HT1080 (cell line): ENCODE measurements around the gene RBM27. TPM values are rescaled to one million over a fixed set of nuclear protein-coding genes. Genes with fewer than 3 reads are reported as not detected.
"Not testable (repeated sequence)": the region's sequence is repeated elsewhere in the genome, so short reads cannot be mapped to it uniquely, and the experiment has no call there.

Experiments used
- DNase-seq: peaks from one replicate; pipeline ENCODE4 v3.0.0-alpha.2; 2015; ENCODE audit warnings: low read depth
- total RNA-seq: library from RNA; depleted of rRNA; stranded (reverse); fragments of >200 nt; shearing (Covaris generic); gene quantifications from 2 replicates; pipeline ENCODE4 v1.2.3, GENCODE V29; 2014

The RBM27 gene
- total RNA-seq, 1 experiment from 2014 or later, result 21.9 TPM

DNA sequence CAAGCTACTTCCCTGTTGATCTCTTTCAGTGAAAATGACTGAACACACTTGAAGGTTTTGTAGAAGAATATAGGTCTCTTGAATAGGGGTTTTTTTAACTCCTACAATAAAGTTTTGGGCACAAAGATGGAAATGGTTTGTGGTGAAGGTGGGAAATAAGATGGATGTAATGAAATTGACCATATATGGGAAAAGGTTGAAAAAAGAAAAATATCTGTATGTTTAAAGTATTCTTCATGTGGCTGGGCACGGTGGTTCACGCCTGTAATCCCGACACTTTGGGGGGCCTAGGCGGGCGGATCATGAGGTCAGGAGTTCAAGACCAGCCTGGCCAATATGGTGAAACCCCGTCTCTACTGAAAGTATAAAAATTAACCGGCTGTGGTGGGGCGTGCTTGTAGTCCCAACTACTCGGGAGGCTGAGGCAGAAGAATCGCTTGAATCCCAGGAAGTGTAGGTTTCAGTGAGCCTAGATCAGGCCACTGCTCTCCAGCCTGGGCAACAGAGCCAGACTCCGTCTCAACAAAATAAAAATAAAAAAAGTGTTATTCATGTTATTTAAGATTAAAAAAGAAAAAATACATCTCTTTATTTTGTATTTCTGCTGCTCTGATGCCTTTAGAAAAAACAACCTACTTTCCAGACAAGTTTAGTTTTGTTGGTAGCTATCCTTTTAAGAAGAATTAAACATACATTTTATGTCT, 2.2 kb downstream of the RBM27 start:
- DNase-seq, result no peak

- no peak for DNase-seq
Measured at GRCh38 chr5:146206257-146206656, 2.9 kb downstream of the RBM27 start.

- DNase-seq, result no peak
Measured at GRCh38 chr5:146208916-146209522, 5.6 kb downstream of the RBM27 start.

GRCh38 chr5:146209714-146210113, 6.3 kb downstream of the RBM27 start:
- no peak for DNase-seq

DNA sequence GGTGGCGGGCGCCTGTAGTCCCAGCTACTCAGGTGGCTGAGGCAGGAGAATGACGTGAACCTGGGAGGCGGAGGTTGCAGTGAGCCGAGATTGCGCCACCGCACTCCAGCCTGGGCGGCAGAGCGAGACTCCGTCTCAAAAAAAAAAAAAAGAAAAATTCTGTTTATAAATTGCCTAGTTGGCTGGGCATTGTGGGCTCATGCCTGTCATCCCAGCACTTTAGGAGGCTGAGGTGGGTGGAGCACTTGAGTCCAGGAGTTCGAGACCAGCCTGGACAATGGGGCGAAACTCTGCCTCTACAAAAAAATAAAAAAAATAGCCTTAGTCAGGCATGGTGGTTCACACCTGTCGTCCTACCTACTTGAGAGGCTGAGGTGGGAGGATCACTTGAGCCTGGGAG, 7.4 kb downstream of the RBM27 start:
- DNase-seq, result not testable (repeated sequence)

DNA sequence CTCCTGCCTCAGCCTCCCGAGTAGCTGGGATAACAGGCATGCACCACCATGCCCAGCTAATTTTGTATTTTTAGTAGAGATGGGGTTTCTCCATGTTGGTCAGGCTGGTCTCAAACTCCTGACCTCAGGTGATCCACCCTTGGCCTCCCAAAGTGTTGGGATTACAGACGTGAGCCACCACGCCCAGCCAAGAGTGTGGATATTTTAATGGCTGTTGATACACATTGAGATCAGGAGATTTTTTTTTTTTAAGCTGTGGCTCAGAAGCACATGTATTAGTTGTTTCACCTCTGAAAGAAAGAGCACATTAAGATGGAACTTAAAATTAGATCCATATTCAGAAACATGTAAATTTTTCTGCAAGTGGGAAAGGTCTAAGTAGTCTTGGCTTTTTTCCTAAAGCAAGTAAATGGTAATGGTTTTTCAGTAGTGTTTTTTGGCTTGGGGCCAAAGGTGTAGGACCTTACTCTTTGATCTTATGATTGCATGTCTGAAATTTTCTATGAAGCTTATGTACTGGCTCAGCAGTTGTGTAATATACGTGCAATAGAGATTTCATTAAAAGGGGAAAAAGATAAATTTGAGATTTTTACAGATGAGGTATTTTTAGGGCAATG, 9.9 kb downstream of the RBM27 start:
- no peak for DNase-seq

DNA sequence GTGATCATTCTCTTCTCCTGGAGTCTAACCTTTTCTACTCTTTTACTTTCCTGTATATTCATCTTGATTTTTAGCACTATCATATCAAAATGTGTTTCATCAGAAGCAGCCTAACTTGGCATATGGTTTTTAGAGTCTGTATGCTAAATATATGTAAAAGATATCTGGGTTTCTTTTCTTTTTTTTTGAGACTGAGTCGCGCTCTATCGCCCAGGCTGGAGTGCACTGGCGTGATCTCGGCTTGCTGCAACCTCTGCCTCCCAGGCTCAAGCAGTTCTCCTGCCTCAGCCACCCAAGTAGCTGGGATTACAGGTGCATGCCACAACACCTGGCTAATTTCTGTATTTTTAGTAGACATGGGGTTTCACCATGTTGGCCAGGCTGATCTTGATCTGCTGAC, 11.5 kb downstream of the RBM27 start:
- not testable (repeated sequence) for DNase-seq

GRCh38 chr5:146218168-146218567, 14.8 kb downstream of the RBM27 start:
- no peak for DNase-seq

DNA sequence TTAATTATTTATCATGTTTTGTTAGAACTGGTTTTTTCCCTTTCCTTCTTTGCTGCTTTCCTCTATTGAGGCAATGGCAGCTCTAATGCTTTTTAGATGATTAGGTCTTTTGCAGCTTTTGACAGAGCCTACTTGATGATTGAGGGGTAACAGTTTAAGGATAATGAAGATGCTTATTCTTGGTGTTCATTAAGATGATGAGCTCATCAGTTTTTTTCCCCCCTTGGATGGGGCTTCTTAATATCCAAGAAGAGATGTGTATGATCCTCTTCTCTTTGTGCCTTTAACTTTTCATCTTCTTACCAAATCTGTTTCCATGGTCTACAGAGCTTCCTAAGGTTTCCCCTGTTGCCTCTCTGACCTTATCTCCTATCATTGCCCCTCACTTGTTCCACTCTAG, 15.8 kb downstream of the RBM27 start:
- DNase-seq, result no peak

DNA sequence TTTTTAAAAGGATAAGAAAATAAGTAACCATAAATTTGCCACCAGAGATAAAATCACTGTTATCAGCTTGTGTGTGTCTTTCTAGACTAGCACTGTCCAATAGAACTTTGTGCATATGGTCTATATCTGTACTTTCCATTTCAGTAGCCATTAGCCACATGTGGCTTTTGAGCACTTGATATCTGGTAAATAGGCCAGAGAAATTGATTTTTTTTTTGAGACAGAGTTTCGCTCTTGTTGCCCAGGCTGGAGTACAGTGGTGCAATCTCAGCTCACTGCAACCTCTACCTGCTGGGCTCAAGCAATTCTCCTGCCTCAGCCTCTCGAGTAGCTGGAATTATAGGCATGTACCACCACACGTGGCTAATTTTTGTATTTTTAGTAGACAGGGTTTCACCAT, 17.8 kb downstream of the RBM27 start:
- DNase-seq, result no peak

DNA sequence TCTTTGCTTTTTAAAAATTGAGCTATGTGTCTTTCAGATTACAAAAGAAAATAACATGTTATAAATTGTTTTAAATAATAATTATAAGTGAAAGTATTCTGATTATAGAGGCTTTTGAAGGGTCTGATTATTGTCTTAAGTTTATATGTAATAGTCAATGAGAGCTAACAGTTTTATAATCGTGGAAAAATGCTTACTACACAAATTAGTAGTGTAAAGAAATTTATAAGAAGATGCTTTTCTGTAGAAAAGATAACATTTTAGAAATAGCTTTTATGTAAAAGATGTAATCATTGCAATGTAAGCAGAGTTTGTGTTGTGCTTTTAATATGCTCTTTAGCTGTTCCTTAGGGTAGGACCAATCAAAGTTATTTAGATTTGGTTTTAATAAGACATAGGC, 18.6 kb downstream of the RBM27 start:
- DNase-seq, result no peak

DNA sequence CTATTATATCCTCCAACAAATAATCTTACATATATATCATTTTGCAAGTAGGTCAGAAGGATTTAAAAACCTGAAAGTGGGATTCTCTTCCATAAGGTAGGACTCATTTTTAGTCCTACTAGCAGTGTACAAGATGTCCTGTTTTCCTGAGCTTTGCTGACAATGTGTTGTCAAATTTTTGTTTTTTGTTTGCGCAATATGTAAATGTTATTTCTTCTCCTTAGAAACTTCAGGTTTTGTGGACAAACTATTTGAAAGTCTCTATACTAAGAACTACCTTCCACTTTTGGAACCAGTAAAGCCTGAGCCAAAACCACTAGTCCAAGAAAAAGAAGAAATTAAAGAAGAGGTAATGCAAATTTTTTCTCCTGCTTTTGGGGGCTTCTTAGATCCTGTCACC, 19.8 kb downstream of the RBM27 start:
- no peak for DNase-seq

DNA sequence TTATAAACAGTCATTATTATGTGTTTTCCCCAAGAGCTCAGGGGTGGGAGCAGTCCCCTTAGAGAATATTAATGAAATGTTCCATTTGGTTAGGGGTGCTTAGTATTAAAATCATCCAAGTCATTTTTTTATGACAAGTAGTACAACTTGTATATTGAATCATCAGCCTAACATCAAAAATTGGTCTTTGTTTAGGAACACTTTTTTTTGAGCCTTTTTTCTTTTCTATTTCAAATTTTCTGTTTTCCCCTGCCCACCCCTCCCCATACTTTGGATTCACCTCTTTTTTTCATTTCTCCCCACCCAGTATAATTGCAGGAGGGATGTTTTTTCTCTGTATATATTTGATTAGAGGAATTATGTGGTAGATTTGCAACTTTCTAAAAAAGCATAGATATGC, 25.8 kb downstream of the RBM27 start:
- no peak for DNase-seq

- DNase-seq, result no peak
Measured at GRCh38 chr5:146232223-146232622, 28.8 kb downstream of the RBM27 start.

- no peak for DNase-seq
Measured at GRCh38 chr5:146233441-146233840, 30.0 kb downstream of the RBM27 start.

DNA sequence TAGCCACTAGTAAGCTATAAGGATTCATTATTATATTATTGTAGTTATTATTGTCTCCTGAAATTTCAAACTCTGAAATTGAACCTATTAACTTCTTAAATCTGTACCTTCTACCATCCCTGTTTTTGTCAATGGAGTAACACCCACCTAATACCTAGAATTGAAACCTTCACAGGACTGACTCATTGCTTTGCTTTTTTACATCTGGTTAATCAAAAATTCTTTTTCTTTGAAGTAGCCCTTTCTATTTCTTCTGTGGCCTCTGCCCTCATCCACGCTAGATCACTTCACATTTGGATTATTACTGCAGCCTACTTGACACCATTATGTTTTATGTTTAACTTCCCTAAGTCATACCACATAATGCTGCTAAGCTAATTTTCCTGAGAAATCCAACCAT, 35.6 kb downstream of the RBM27 start:
- DNase-seq, result no peak

GRCh38 chr5:146240951-146241350, 37.5 kb downstream of the RBM27 start:
- DNase-seq, result no peak

DNA sequence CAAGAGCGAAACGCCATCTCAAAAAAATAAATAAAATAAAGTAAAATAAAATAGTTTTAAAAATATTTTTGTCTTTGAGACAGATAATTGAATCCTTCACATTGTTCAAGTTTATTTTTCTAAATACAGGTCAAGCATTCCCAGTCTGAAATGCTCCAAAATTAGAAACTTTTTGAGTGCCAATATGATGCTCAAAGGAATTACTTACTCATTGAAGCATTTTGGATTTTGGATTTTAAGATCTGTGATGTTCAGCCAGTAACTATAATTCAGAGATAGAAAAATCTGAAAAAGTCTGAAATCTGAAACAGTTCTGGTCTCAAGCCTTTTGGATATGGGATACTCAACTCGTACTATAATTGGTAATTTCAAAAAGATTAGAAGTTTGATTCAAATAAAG, 39.8 kb downstream of the RBM27 start:
- no peak for DNase-seq

DNA sequence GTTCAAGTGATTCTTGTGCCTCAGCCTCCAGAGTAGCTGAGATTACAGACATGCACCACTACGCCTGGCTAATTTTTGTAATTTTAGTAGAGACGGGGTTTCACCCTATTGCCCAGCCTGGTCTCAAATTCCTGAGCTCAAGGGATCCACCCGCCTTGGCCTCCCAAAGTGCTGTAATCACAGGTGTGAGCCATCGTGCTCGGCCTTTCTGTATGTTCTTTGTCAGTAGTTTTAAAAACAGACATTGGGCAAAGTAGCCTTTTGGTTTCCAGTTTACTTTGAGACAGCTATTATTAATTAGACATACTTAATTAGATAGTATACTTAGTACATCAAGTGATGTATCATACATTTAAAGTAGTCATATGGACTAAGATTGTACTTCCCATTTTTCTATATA, 45.2 kb downstream of the RBM27 start:
- no peak for DNase-seq

DNA sequence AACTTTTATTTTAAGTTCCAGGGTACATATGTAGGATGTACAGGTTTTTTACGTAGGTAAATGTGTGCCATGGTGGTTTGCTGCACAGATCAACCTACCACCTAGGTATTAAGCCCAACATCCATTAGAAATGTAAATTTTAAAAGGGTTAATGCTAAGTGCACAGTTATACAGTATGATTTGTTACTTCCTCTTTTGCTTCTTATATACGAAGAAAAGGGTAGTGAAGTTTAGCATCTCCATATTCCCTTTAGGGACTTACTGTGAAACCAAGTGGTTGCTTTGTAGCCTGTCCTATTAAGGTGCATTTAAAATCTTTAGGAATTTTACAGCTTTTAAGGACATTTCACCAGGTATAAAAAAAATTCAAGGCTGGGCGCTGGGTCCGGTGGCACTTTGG, 46.4 kb downstream of the RBM27 start:
- no peak for DNase-seq
